ENCODE results near the gene CLIC3.
"Not testable (repeated sequence)": the region's sequence is repeated elsewhere in the genome, so short reads cannot be mapped to it uniquely, and the experiment has no call there.

CLIC3 gene

GRCh38 chr9:137016436-137016835 is 20.1 kb upstream of the CLIC3 start:
- no peak for DNase-seq

- no peak for DNase-seq
These were observed 19.6 kb upstream of the CLIC3 start for GRCh38 chr9:137015976-137016375.

GRCh38 chr9:137015540-137015930 is 19.2 kb upstream of the CLIC3 start:
- DNase-seq, result no peak

- DNase-seq, result no peak
These were observed 18.6 kb upstream of the CLIC3 start for GRCh38 chr9:137014776-137015539.

- no peak for DNase-seq
These were observed 17.8 kb upstream of the CLIC3 start for GRCh38 chr9:137014166-137014565.

GRCh38 chr9:137013571-137013940 is 17.2 kb upstream of the CLIC3 start:
- no peak for DNase-seq

GRCh38 chr9:137012694-137013570 is 16.6 kb upstream of the CLIC3 start:
- DNase-seq, result no peak

- no peak for DNase-seq
These were observed 15.7 kb upstream of the CLIC3 start for GRCh38 chr9:137011907-137012675.

GRCh38 chr9:137011156-137011555 is 14.8 kb upstream of the CLIC3 start:
- no peak for DNase-seq

- peak; percentile 72 for DNase-seq
These were observed 13.8 kb upstream of the CLIC3 start for GRCh38 chr9:137009938-137010732.

- no peak for DNase-seq
These were observed 12.8 kb upstream of the CLIC3 start for GRCh38 chr9:137009217-137009616.

GRCh38 chr9:137008312-137008711 is 11.9 kb upstream of the CLIC3 start:
- no peak for DNase-seq

- DNase-seq, result no peak
These were observed 11.5 kb upstream of the CLIC3 start for GRCh38 chr9:137007816-137008270.

- peak; percentile 74 for DNase-seq
These were observed 10.9 kb upstream of the CLIC3 start for GRCh38 chr9:137007108-137007815.

GRCh38 chr9:137006116-137007003 is 10.0 kb upstream of the CLIC3 start:
- no peak for DNase-seq

- not testable (repeated sequence) for DNase-seq
These were observed 7.9 kb upstream of the CLIC3 start for GRCh38 chr9:137004285-137004684.

GRCh38 chr9:137002646-137003041 is 6.3 kb upstream of the CLIC3 start:
- no peak for DNase-seq

- DNase-seq, result no peak
These were observed 5.7 kb upstream of the CLIC3 start for GRCh38 chr9:137001857-137002645.

GRCh38 chr9:137000177-137000930 is 4.0 kb upstream of the CLIC3 start:
- no peak for DNase-seq

All from NCI-H2029 (cell line).